GM18511 (cell line): Measurements from ENCODE around the gene EXOSC10.

Experiments
- ATAC-seq: cut with Tn5 transposase; IDR thresholded peaks from one replicate; pipeline ENCODE4 v1.9.1; 2021; ENCODE audit warnings: mild to moderate bottlenecking, moderate library complexity; ENCODE audit not compliant: unreplicated experiment

The EXOSC10 gene

GRCh38 chr1:11099310-11100148 is at the start of gene EXOSC10:
EXOSC10 (minus strand) TSS chr1:11099869; CDS start chr1:11099831, 38 bp downstream.
- peak; percentile 96 for ATAC-seq

- ATAC-seq = no peak
Measured at GRCh38 chr1:11147197-11147770, 47.6 kb upstream of the EXOSC10 start.

GRCh38 chr1:11145741-11146140 is 46.1 kb upstream of the EXOSC10 start:
- no peak for ATAC-seq

- ATAC-seq = no peak
Measured at GRCh38 chr1:11144570-11145256, 45.0 kb upstream of the EXOSC10 start.

- no peak for ATAC-seq
Measured at GRCh38 chr1:11143907-11144306, 44.2 kb upstream of the EXOSC10 start.

GRCh38 chr1:11143401-11143800 is 43.7 kb upstream of the EXOSC10 start:
- ATAC-seq = no peak

- no peak for ATAC-seq
Measured at GRCh38 chr1:11142618-11143391, 43.1 kb upstream of the EXOSC10 start.

GRCh38 chr1:11138952-11139351 is 39.3 kb upstream of the EXOSC10 start:
- no peak for ATAC-seq

- ATAC-seq = no peak
Measured at GRCh38 chr1:11138029-11138428, 38.4 kb upstream of the EXOSC10 start.

- no peak for ATAC-seq
Measured at GRCh38 chr1:11134898-11135266, 35.2 kb upstream of the EXOSC10 start.

GRCh38 chr1:11134251-11134897 is 34.7 kb upstream of the EXOSC10 start:
- no peak for ATAC-seq

GRCh38 chr1:11132563-11133293 is 33.1 kb upstream of the EXOSC10 start:
- no peak for ATAC-seq

GRCh38 chr1:11131816-11132215 is 32.1 kb upstream of the EXOSC10 start:
- no peak for ATAC-seq

- no peak for ATAC-seq
Measured at GRCh38 chr1:11130406-11130805, 30.7 kb upstream of the EXOSC10 start.

GRCh38 chr1:11129649-11130390 is 30.2 kb upstream of the EXOSC10 start:
- no peak for ATAC-seq

GRCh38 chr1:11126569-11126968 is 26.9 kb upstream of the EXOSC10 start:
- no peak for ATAC-seq

GRCh38 chr1:11125931-11126330 is 26.3 kb upstream of the EXOSC10 start:
- no peak for ATAC-seq

GRCh38 chr1:11124965-11125364 is 25.3 kb upstream of the EXOSC10 start:
- no peak for ATAC-seq

GRCh38 chr1:11116318-11116717 is 16.6 kb upstream of the EXOSC10 start:
- ATAC-seq = no peak
